HG03045 (cell line): ENCODE measurements around the gene UIMC1.

Source experiments
- ATAC-seq: cut with Tn5 transposase; IDR thresholded peaks from one replicate; pipeline ENCODE4 v1.9.1; 2021; ENCODE audit warnings: mild to moderate bottlenecking, moderate library complexity; ENCODE audit not compliant: unreplicated experiment

Gene UIMC1

GRCh38 chr5:176886336-176887251, 120.0 kb downstream of the UIMC1 start:
- ATAC-seq: no peak

- no peak for ATAC-seq
Measured at GRCh38 chr5:176884571-176884890, 122.0 kb downstream of the UIMC1 start.

GRCh38 chr5:176883700-176884570, 122.6 kb downstream of the UIMC1 start:
- no peak for ATAC-seq

GRCh38 chr5:176882567-176882903, 124.0 kb downstream of the UIMC1 start:
- ATAC-seq: no peak

- no peak for ATAC-seq
Measured at GRCh38 chr5:176881816-176882566, 124.6 kb downstream of the UIMC1 start.

- no peak for ATAC-seq
Measured at GRCh38 chr5:176881021-176881749, 125.4 kb downstream of the UIMC1 start.

- ATAC-seq: no peak
Measured at GRCh38 chr5:176880366-176881020, 126.1 kb downstream of the UIMC1 start.

- no peak for ATAC-seq
Measured at GRCh38 chr5:176879663-176880361, 126.8 kb downstream of the UIMC1 start.

GRCh38 chr5:176878906-176879662, 127.5 kb downstream of the UIMC1 start:
- no peak for ATAC-seq

- ATAC-seq: no peak
Measured at GRCh38 chr5:176878463-176878862, 128.1 kb downstream of the UIMC1 start.

GRCh38 chr5:176877793-176878331, 128.7 kb downstream of the UIMC1 start:
- ATAC-seq: no peak

GRCh38 chr5:176876506-176877431, 129.8 kb downstream of the UIMC1 start:
- ATAC-seq: no peak

- ATAC-seq: no peak
Measured at GRCh38 chr5:176875783-176876505, 130.6 kb downstream of the UIMC1 start.

- no peak for ATAC-seq
Measured at GRCh38 chr5:176875014-176875550, 131.5 kb downstream of the UIMC1 start.

GRCh38 chr5:176874198-176874780, 132.3 kb downstream of the UIMC1 start:
- ATAC-seq: no peak

- ATAC-seq: no peak
Measured at GRCh38 chr5:176873541-176874172, 132.9 kb downstream of the UIMC1 start.
